SK-N-SH (cell line): ENCODE results near the gene ANKMY2. TPM values are rescaled to one million over a fixed set of nuclear protein-coding genes. Genes with fewer than 3 reads are reported as not detected.

ENCODE experiments used
- CTCF ChIA-PET: fragments of 300-600, 350-600 bp; formaldehyde crosslinking; extraction: SDS; loops from one replicate; lab custom pipeline; 2021; lab: Yijun Ruan, JAX
- POLR2A ChIA-PET: fragments of 350-600 bp; sonication (Branson Sonifier 250); formaldehyde crosslinking; extraction: SDS; loops from one replicate; lab custom pipeline; 2020; ENCODE audit warnings: antibody characterized with exemption, inconsistent platforms; lab: Yijun Ruan, JAX
- DNase-seq: peaks from one replicate; pipeline ENCODE4 v3.0.0; 2012
- H2AFZ ChIP-seq: fragments of 200-600 bp; sonication (generic); 2 replicates; pipeline ENCODE4 v1.8.1; 2016; ENCODE audit warnings: antibody characterized with exemption, mild to moderate bottlenecking, low read depth
- H3F3A ChIP-seq: fragments of 200-600 bp; sonication (generic); replicated peaks from 2 replicates; pipeline ENCODE3; 2016; ENCODE audit warnings: antibody characterized with exemption, mild to moderate bottlenecking; ENCODE audit not compliant: insufficient read depth
- H3K27ac ChIP-seq, 2 experiments: fragments of 200-500 bp in 1 of 2; fragments of 200-600 bp in 1 of 2; sonication (Bioruptor generic) in 1 of 2; sonication (generic), shearing (Covaris generic) in 1 of 2; 2 replicates each; pipeline versions ENCODE4 v1.5.1 to v1.6.1; 2014 to 2016; ENCODE audit warnings: low read depth in 2 of 2, inconsistent platforms in 1 of 2, low read length in 1 of 2, mild to moderate bottlenecking in 1 of 2, mixed read lengths in 1 of 2
- H3K27me3 ChIP-seq: fragments of 200-600 bp; sonication (generic), shearing (Covaris generic); 2 replicates; pipeline ENCODE4 v1.6.1; 2016; ENCODE audit warnings: mixed run types; ENCODE audit not compliant: insufficient read depth
- H3K36me3 ChIP-seq, 2 experiments: fragments of 200-500 bp in 1 of 2; fragments of 200-600 bp in 1 of 2; sonication (Bioruptor generic) in 1 of 2; sonication (generic) in 1 of 2; replicated peaks in 1 of 2; 2 replicates each; pipeline versions ENCODE3 to v1.5.1; 2014 to 2016; ENCODE audit warnings: low read length in 1 of 2, mild to moderate bottlenecking in 1 of 2; ENCODE audit not compliant: insufficient read depth in 2 of 2, control insufficient read depth in 1 of 2
- H3K4me1 ChIP-seq, 2 experiments: fragments of 200-500 bp in 1 of 2; fragments of 200-600 bp in 1 of 2; sonication (Bioruptor generic) in 1 of 2; sonication (generic), shearing (Covaris generic) in 1 of 2; 2 replicates each; pipeline versions ENCODE4 v1.5.1 to v1.6.1; 2014 to 2016; ENCODE audit warnings: low read depth in 1 of 2, low read length in 1 of 2, mixed run types in 1 of 2; ENCODE audit not compliant: insufficient read depth in 2 of 2, control insufficient read depth in 1 of 2
- H3K4me2 ChIP-seq: fragments of 200-600 bp; sonication (generic), shearing (Covaris generic); 2 replicates; pipeline ENCODE4 v1.6.1; 2017; ENCODE audit warnings: mixed run types
- H3K4me3 ChIP-seq, 2 experiments: fragments of 200-500 bp in 1 of 2; fragments of 200-600 bp in 1 of 2; sonication (Bioruptor generic) in 1 of 2; sonication (generic), shearing (Covaris generic) in 1 of 2; 2 replicates each; pipeline versions ENCODE4 v1.5.1 to v1.8.1; 2014 to 2016; ENCODE audit warnings: low read depth in 2 of 2, inconsistent platforms in 1 of 2, low read length in 1 of 2, mild to moderate bottlenecking in 1 of 2, mixed read lengths in 1 of 2, moderate library complexity in 1 of 2
- H3K79me2 ChIP-seq: fragments of 200-600 bp; sonication (generic); 2 replicates; pipeline ENCODE4 v1.8.1; 2017; ENCODE audit warnings: mild to moderate bottlenecking; ENCODE audit not compliant: insufficient read depth
- H3K9ac ChIP-seq: fragments of 200-600 bp; sonication (generic); 2 replicates; pipeline ENCODE4 v1.6.1; 2017; ENCODE audit warnings: mixed run types
- H3K9me2 ChIP-seq: fragments of 200-600 bp; sonication (generic); 2 replicates; pipeline ENCODE4 v1.6.1; 2017; ENCODE audit warnings: mixed run types
- H3K9me3 ChIP-seq: fragments of 200-600 bp; sonication (generic); 2 replicates; pipeline ENCODE4 v1.6.1; 2017; ENCODE audit warnings: mixed run types, mild to moderate bottlenecking, moderate library complexity
- H4K20me1 ChIP-seq: fragments of 200-600 bp; sonication (generic); 2 replicates; pipeline ENCODE4 v1.6.1; 2017; ENCODE audit warnings: mild to moderate bottlenecking, mixed run types; ENCODE audit not compliant: insufficient read depth
- EP300 ChIP-seq, 2 experiments: IDR thresholded peaks; 2 replicates each; pipeline versions ENCODE4 v1.4.0 to v1.6.1; 2012; ENCODE audit warnings: borderline replicate concordance in 1 of 2, low read depth in 1 of 2, low read length in 1 of 2
- EZH2phosphoT487 ChIP-seq: fragments of 200-600 bp; sonication (generic); IDR thresholded peaks from 2 replicates; pipeline ENCODE4 v1.6.1; 2017; ENCODE audit warnings: low read depth, mixed run types, mild to moderate bottlenecking, antibody characterized with exemption, moderate library complexity, borderline replicate concordance
- FOXJ3 ChIP-seq: sonication (generic); formaldehyde crosslinking; IDR thresholded peaks from 2 replicates; pipeline ENCODE4 v1.5.1; 2020; ENCODE audit warnings: mild to moderate bottlenecking, missing genetic modification reagents
- FOXM1 ChIP-seq: IDR thresholded peaks from 2 replicates; pipeline ENCODE4 v1.4.0; 2012; ENCODE audit warnings: low read depth, mild to moderate bottlenecking
- GABPA ChIP-seq: IDR thresholded peaks from 2 replicates; pipeline ENCODE4 v1.4.0; 2012; ENCODE audit warnings: low read depth, mild to moderate bottlenecking
- GATA2 ChIP-seq: sonication (generic); formaldehyde crosslinking; IDR thresholded peaks from 2 replicates; pipeline ENCODE4 v1.5.0; 2020; ENCODE audit warnings: mild to moderate bottlenecking, missing genetic modification reagents
- JUND ChIP-seq: IDR thresholded peaks from 2 replicates; pipeline ENCODE4 v1.4.0; 2012
- MEF2A ChIP-seq: IDR thresholded peaks from 2 replicates; pipeline ENCODE4 v1.4.0; 2012; ENCODE audit warnings: low read depth, borderline replicate concordance
- MXI1 ChIP-seq: IDR thresholded peaks from 2 replicates; pipeline ENCODE4 v1.6.1; 2012; ENCODE audit warnings: mild to moderate bottlenecking, low read depth, low read length, improper control_type of control experiment
- NFIC ChIP-seq: IDR thresholded peaks from 2 replicates; pipeline ENCODE4 v1.4.0; 2012; ENCODE audit warnings: borderline replicate concordance
- NRF1 ChIP-seq: IDR thresholded peaks from 2 replicates; pipeline ENCODE4 v1.6.1; 2012; ENCODE audit warnings: low read depth, mild to moderate bottlenecking, low read length
- POLR2AphosphoS5 ChIP-seq: IDR thresholded peaks from 2 replicates; pipeline ENCODE4 v1.6.1; 2012; ENCODE audit warnings: low read depth, low read length
- RAD21 ChIP-seq: IDR thresholded peaks from 2 replicates; pipeline ENCODE4 v1.6.1; 2012; ENCODE audit warnings: mild to moderate bottlenecking, low read length
- RCOR1 ChIP-seq: fragments of 150-350 bp; IDR thresholded peaks from 2 replicates; pipeline ENCODE4 v1.6.1; 2017; ENCODE audit warnings: antibody characterized with exemption, low read length
- RXRA ChIP-seq: IDR thresholded peaks from 2 replicates; pipeline ENCODE4 v1.4.0; 2012; ENCODE audit warnings: low read depth, mild to moderate bottlenecking, borderline replicate concordance
- SIN3A ChIP-seq: IDR thresholded peaks from 2 replicates; pipeline ENCODE4 v1.6.1; 2012; ENCODE audit warnings: low read depth, mild to moderate bottlenecking, low read length, moderate library complexity, borderline replicate concordance
- SMC3 ChIP-seq: IDR thresholded peaks from 2 replicates; pipeline ENCODE4 v1.6.1; 2012; ENCODE audit warnings: low read depth, low read length, improper control_type of control experiment
- TEAD4 ChIP-seq: IDR thresholded peaks from 2 replicates; pipeline ENCODE4 v1.4.0; 2012; ENCODE audit warnings: mild to moderate bottlenecking, borderline replicate concordance; ENCODE audit not compliant: insufficient read depth
- YY1 ChIP-seq: IDR thresholded peaks from 2 replicates; pipeline ENCODE4 v1.4.0; 2012; ENCODE audit warnings: low read depth, mild to moderate bottlenecking
- WGBS: methylation state at CpG from one replicate; pipeline ENCODE4 v1.1.6; 2017; ENCODE audit warnings: low lambda C conversion rate; 5-methylcytosine and 5-hydroxymethylcytosine counted together
- polyA plus RNA-seq, 3 experiments: library from polyadenylated mRNA; depleted of rRNA; stranded (reverse); fragments of >200 nt; gene quantifications; 2 replicates each; pipeline ENCODE4 v1.2.3, GENCODE V29; 2012
- TF ChIP-seq, protein P1 (sequence below): fragments of 150-350 bp; IDR thresholded peaks from 2 replicates; pipeline ENCODE4 v1.6.1; 2017; ENCODE audit warnings: antibody characterized with exemption, low read length, low read depth, borderline replicate concordance
- TF ChIP-seq, protein P2 (sequence below): IDR thresholded peaks from 2 replicates; pipeline ENCODE4 v1.4.0; 2012; ENCODE audit warnings: low read depth, borderline replicate concordance
- TF ChIP-seq, protein P3 (sequence below): fragments of 150-350 bp; IDR thresholded peaks from 2 replicates; pipeline ENCODE4 v1.6.1; 2016; ENCODE audit warnings: mild to moderate bottlenecking, low read depth, low read length
- TF ChIP-seq, protein P4 (sequence below): IDR thresholded peaks from 2 replicates; pipeline ENCODE4 v1.4.0; 2012; ENCODE audit warnings: low read depth, borderline replicate concordance

The ANKMY2 gene
- polyA plus RNA-seq, 1 of the 3 experiments (the other 2 are of a cell fraction) = 15.8 TPM

GRCh38 chr7:16558761-16559302 lies 86.7 kb downstream of the ANKMY2 start:
- Histone ChIP-seq H3K4me2 (no peak overlapping the region), H3K9me3 (no peaks in the 10 kb centered on the region), H4K20me1 (no peaks in the 10 kb centered on the region), H3K27ac (no peak overlapping the region), H3K4me1 (peaks cover 0 to 7% of the 10 kb centered on the region in 2 experiments; a peak in 1 of 4 replicates)
- ChIA-PET CTCF (interaction anchor here (0.8 to 2.0 kb wide), 5 partner anchors 8 to 481 kb away, joined by 3 to 11 read pairs (median 4); no protein-coding TSS in a partner anchor), POLR2A (no interaction called here)
- DNase-seq = no peak
- WGBS = 62% methylated on average over 4 of the region's 4 CpGs
- TF ChIP-seq POLR2AphosphoS5 (no peak), NRF1 (no peak), RXRA (no peak), SMC3 (no peak), FOXJ3 (CRISPR knock-in tag) (no peak), RAD21 (no peak), JUND (no peak), EZH2phosphoT487 (no peak), NFIC (no peak)
- TF ChIP-seq, protein P1, sequence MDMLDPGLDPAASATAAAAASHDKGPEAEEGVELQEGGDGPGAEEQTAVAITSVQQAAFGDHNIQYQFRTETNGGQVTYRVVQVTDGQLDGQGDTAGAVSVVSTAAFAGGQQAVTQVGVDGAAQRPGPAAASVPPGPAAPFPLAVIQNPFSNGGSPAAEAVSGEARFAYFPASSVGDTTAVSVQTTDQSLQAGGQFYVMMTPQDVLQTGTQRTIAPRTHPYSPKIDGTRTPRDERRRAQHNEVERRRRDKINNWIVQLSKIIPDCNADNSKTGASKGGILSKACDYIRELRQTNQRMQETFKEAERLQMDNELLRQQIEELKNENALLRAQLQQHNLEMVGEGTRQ = no peak
- TF ChIP-seq, all 33 proteins: peak for 0
- Histone ChIP-seq H3K9ac (no peak overlapping the region), H3K79me2 (no peaks in the 10 kb centered on the region), H3K36me3 (no peaks in the 10 kb centered on the region), H3K4me3 (no peak overlapping the region), H3F3A (no peaks in the 10 kb centered on the region), H3K9me2 (0 out of 2 replicates have a peak, but pooled peaks cover 3% of the 10 kb centered on the region), H3K27me3 (no peaks in the 10 kb centered on the region; the same call in 1 of the 2 replicates), H2AFZ (no peak overlapping the region)

- DNase-seq = no peak
- Histone ChIP-seq H3K9me3 (no peaks in the 10 kb centered on the region), H3K4me3 (no peak overlapping the region), H3K9ac (no peak overlapping the region), H3K9me2 (0 out of 2 replicates have a peak, but pooled peaks cover 3% of the 10 kb centered on the region), H4K20me1 (no peaks in the 10 kb centered on the region), H3K79me2 (no peaks in the 10 kb centered on the region), H3K27ac (no peak overlapping the region), H3K4me2 (no peak overlapping the region), H3K4me1 (no peaks in the 10 kb centered on the region), H2AFZ (0 out of 2 replicates have a peak overlapping the region, but pooled peaks have one; percentile 1), H3F3A (no peaks in the 10 kb centered on the region), H3K36me3 (no peaks in the 10 kb centered on the region), H3K27me3 (peaks cover 14% of the 10 kb centered on the region; the same call in 1 of the 2 replicates)
- ChIA-PET CTCF (interaction anchor here (1.3 kb wide), 1 partner anchor 9 kb away, joined by 6 read pairs; no protein-coding TSS in a partner anchor), POLR2A (no interaction called here)
- WGBS = 29% methylated on average over 2 of the region's 2 CpGs
- no peak for TF ChIP-seq MXI1
- TF ChIP-seq GATA2 (CRISPR knock-in tag) = no peak
- no peak for TF ChIP-seq EP300 (IDR thresholded peaks at IDR 0.05; ENCODE audit: borderline replicate concordance in 1 of 2, low read depth in 1 of 2, low read length in 1 of 2)
- TF ChIP-seq, protein P2, sequence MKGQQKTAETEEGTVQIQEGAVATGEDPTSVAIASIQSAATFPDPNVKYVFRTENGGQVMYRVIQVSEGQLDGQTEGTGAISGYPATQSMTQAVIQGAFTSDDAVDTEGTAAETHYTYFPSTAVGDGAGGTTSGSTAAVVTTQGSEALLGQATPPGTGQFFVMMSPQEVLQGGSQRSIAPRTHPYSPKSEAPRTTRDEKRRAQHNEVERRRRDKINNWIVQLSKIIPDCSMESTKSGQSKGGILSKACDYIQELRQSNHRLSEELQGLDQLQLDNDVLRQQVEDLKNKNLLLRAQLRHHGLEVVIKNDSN = no peak
- TF ChIP-seq RCOR1 = no peak
- no peak for TF ChIP-seq YY1
- TF ChIP-seq RAD21 = no peak
- TF ChIP-seq GABPA = no peak
- TF ChIP-seq FOXM1 = no peak
- TF ChIP-seq, protein P3, sequence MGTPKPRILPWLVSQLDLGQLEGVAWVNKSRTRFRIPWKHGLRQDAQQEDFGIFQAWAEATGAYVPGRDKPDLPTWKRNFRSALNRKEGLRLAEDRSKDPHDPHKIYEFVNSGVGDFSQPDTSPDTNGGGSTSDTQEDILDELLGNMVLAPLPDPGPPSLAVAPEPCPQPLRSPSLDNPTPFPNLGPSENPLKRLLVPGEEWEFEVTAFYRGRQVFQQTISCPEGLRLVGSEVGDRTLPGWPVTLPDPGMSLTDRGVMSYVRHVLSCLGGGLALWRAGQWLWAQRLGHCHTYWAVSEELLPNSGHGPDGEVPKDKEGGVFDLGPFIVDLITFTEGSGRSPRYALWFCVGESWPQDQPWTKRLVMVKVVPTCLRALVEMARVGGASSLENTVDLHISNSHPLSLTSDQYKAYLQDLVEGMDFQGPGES = no peak
- TF ChIP-seq, protein P4, sequence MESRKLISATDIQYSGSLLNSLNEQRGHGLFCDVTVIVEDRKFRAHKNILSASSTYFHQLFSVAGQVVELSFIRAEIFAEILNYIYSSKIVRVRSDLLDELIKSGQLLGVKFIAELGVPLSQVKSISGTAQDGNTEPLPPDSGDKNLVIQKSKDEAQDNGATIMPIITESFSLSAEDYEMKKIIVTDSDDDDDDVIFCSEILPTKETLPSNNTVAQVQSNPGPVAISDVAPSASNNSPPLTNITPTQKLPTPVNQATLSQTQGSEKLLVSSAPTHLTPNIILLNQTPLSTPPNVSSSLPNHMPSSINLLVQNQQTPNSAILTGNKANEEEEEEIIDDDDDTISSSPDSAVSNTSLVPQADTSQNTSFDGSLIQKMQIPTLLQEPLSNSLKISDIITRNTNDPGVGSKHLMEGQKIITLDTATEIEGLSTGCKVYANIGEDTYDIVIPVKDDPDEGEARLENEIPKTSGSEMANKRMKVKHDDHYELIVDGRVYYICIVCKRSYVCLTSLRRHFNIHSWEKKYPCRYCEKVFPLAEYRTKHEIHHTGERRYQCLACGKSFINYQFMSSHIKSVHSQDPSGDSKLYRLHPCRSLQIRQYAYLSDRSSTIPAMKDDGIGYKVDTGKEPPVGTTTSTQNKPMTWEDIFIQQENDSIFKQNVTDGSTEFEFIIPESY = no peak
- no peak for TF ChIP-seq NFIC
- TF ChIP-seq, protein P1 = no peak
- no peak for TF ChIP-seq SIN3A
- no peak for TF ChIP-seq JUND
- TF ChIP-seq MEF2A = no peak
- TF ChIP-seq TEAD4 = no peak
Measured at GRCh38 chr7:16556359-16556758, 89.2 kb downstream of the ANKMY2 start.
